OCI-LY3 (cell line): ENCODE data around the gene FBXW7.

Source experiments
- H2AFZ ChIP-seq: fragments of 200-600, 300-600 bp; shearing (Covaris generic); 2 replicates; pipeline ENCODE4 v1.6.0; 2014; ENCODE audit warnings: antibody characterized with exemption, low read depth, low read length
- H3K27ac ChIP-seq: fragments of 200-600, 300-600 bp; sonication (generic); 2 replicates; pipeline ENCODE4 v1.5.1; 2014; ENCODE audit warnings: mild to moderate bottlenecking, low read length, moderate library complexity, mixed read lengths
- H3K27me3 ChIP-seq: fragments of 200-600, 300-600 bp; sonication (generic); 2 replicates; pipeline ENCODE4 v1.6.1; 2014; ENCODE audit warnings: low read depth, low read length, mixed read lengths
- H3K36me3 ChIP-seq: fragments of 200-600, 300-600 bp; sonication (generic); replicated peaks from 2 replicates; pipeline ENCODE3; 2014; ENCODE audit warnings: low read depth, low read length, mixed read lengths
- H3K4me1 ChIP-seq: fragments of 300-600, 200-600 bp; sonication (generic); 2 replicates; pipeline ENCODE4 v1.6.1; 2014; ENCODE audit warnings: low read length, mixed read lengths
- H3K4me2 ChIP-seq: fragments of 200-600, 300-600 bp; sonication (generic); 2 replicates; pipeline ENCODE4 v1.6.1; 2014; ENCODE audit warnings: low read length, mixed read lengths
- H3K4me3 ChIP-seq: fragments of 300-600, 200-600 bp; sonication (generic); 2 replicates; pipeline ENCODE4 v1.5.1; 2014; ENCODE audit warnings: antibody characterized with exemption, mild to moderate bottlenecking, low read length, moderate library complexity
- H3K79me2 ChIP-seq: fragments of 300-600, 200-600 bp; shearing (Covaris generic); 2 replicates; pipeline ENCODE4 v1.6.1; 2014; ENCODE audit warnings: mild to moderate bottlenecking, low read length, mixed read lengths
- H3K9ac ChIP-seq: fragments of 300-600, 200-600 bp; shearing (Covaris generic); 2 replicates; pipeline ENCODE4 v1.6.0; 2014; ENCODE audit warnings: mild to moderate bottlenecking, low read length, moderate library complexity
- H3K9me3 ChIP-seq: fragments of 200-600, 300-600 bp; shearing (Covaris generic); 2 replicates; pipeline ENCODE4 v1.6.1; 2014; ENCODE audit warnings: low read length, mixed read lengths; ENCODE audit not compliant: insufficient read depth
- H4K20me1 ChIP-seq: fragments of 200-600, 300-600 bp; sonication (generic); 2 replicates; pipeline ENCODE4 v1.6.1; 2016; ENCODE audit warnings: low read length, mixed read lengths; ENCODE audit not compliant: insufficient read depth
- CTCF ChIP-seq: fragments of 200-600, 300-600 bp; sonication (generic); IDR thresholded peaks from 2 replicates; pipeline ENCODE4 v1.5.1; 2014; ENCODE audit warnings: antibody characterized with exemption, low read length, low read depth
- EZH2phosphoT487 ChIP-seq: fragments of 200-600 bp; shearing (Covaris generic); IDR thresholded peaks from 2 replicates; pipeline ENCODE4 v1.6.1; 2018; ENCODE audit warnings: antibody characterized with exemption, mixed run types, low read depth

FBXW7 gene

GRCh38 chr4:152422817-152423320 lies 113.0 kb downstream of the FBXW7 start:
- H3K4me3 ChIP-seq, result no peak overlapping the region
- no peak overlapping the region for H2AFZ ChIP-seq
- TF ChIP-seq CTCF (no peak), EZH2phosphoT487 (no peak)
- H3K36me3 ChIP-seq, result peaks cover 10% of the 10 kb centered on the region
- H3K27ac ChIP-seq, result no peak overlapping the region
- no peaks in the 10 kb centered on the region for H3K9me3 ChIP-seq
- H3K27me3 ChIP-seq, result no peaks in the 10 kb centered on the region
- peaks cover 79% of the 10 kb centered on the region for H3K79me2 ChIP-seq
- H3K4me1 ChIP-seq, result 0 out of 2 replicates have a peak, but pooled peaks cover 3% of the 10 kb centered on the region
- no peak overlapping the region for H3K4me2 ChIP-seq
- H3K9ac ChIP-seq, result no peak overlapping the region
- peaks cover 41% of the 10 kb centered on the region for H4K20me1 ChIP-seq

- Histone ChIP-seq H3K79me2 (peaks cover 80% of the 10 kb centered on the region), H3K9me3 (no peaks in the 10 kb centered on the region), H2AFZ (no peak overlapping the region), H3K4me2 (no peak overlapping the region), H3K9ac (no peak overlapping the region), H3K27me3 (no peaks in the 10 kb centered on the region), H4K20me1 (peaks cover 38% of the 10 kb centered on the region), H3K4me3 (no peak overlapping the region), H3K4me1 (0 out of 2 replicates have a peak, but pooled peaks cover 3% of the 10 kb centered on the region), H3K27ac (no peak overlapping the region), H3K36me3 (no peaks in the 10 kb centered on the region)
- TF ChIP-seq EZH2phosphoT487, result no peak
- no peak for TF ChIP-seq CTCF
Measured at GRCh38 chr4:152421576-152421975, 114.3 kb downstream of the FBXW7 start.

- Histone ChIP-seq H3K36me3 (no peaks in the 10 kb centered on the region), H3K4me2 (no peak overlapping the region), H4K20me1 (peaks cover 45% of the 10 kb centered on the region), H3K4me3 (no peak overlapping the region), H2AFZ (no peak overlapping the region), H3K79me2 (peaks cover 82% of the 10 kb centered on the region), H3K27me3 (no peaks in the 10 kb centered on the region), H3K9me3 (no peaks in the 10 kb centered on the region), H3K27ac (no peak overlapping the region), H3K4me1 (no peaks in the 10 kb centered on the region), H3K9ac (no peak overlapping the region)
- TF ChIP-seq EZH2phosphoT487 (no peak), CTCF (no peak)
Measured at GRCh38 chr4:152419809-152420208, 116.1 kb downstream of the FBXW7 start.

GRCh38 chr4:152417673-152418072 lies 118.2 kb downstream of the FBXW7 start:
- Histone ChIP-seq H3K27ac (no peak overlapping the region), H3K4me2 (no peak overlapping the region), H3K79me2 (peaks cover 81% of the 10 kb centered on the region), H4K20me1 (peaks cover 48% of the 10 kb centered on the region), H3K4me1 (no peaks in the 10 kb centered on the region), H3K36me3 (no peaks in the 10 kb centered on the region), H3K9ac (no peak overlapping the region), H2AFZ (no peak overlapping the region), H3K27me3 (no peaks in the 10 kb centered on the region), H3K9me3 (no peaks in the 10 kb centered on the region), H3K4me3 (no peak overlapping the region)
- TF ChIP-seq EZH2phosphoT487 (no peak), CTCF (no peak)
